CD1c-positive myeloid dendritic cell (primary cell): ENCODE measurements around the gene CNOT4.
"Not testable (repeated sequence)": the region's sequence is repeated elsewhere in the genome, so short reads cannot be mapped to it uniquely, and the experiment has no call there.

Source experiments
- DNase-seq: peaks from one replicate; pipeline ENCODE4 v3.0.0-alpha.2; 2016; ENCODE audit errors: extremely low spot score

The CNOT4 gene

GRCh38 chr7:135365721-135366120 lies 144.2 kb downstream of the CNOT4 start:
- no peak for DNase-seq

- DNase-seq = no peak
Observed at GRCh38 chr7:135364206-135364605, 145.7 kb downstream of the CNOT4 start.

- no peak for DNase-seq
Observed at GRCh38 chr7:135362871-135363270, 147.0 kb downstream of the CNOT4 start.

GRCh38 chr7:135361788-135362187 lies 148.1 kb downstream of the CNOT4 start:
- no peak for DNase-seq

- no peak for DNase-seq
Observed at GRCh38 chr7:135359615-135360014, 150.3 kb downstream of the CNOT4 start.

GRCh38 chr7:135355377-135356048 lies 154.4 kb downstream of the CNOT4 start:
- DNase-seq = no peak

GRCh38 chr7:135353832-135354231 lies 156.1 kb downstream of the CNOT4 start:
- DNase-seq = no peak

- no peak for DNase-seq
Observed at GRCh38 chr7:135352285-135352684, 157.6 kb downstream of the CNOT4 start.

GRCh38 chr7:135351070-135351469 lies 158.8 kb downstream of the CNOT4 start:
- DNase-seq = not testable (repeated sequence)

GRCh38 chr7:135349746-135350145 lies 160.2 kb downstream of the CNOT4 start:
- DNase-seq = no peak

GRCh38 chr7:135348493-135348892 lies 161.4 kb downstream of the CNOT4 start:
- no peak for DNase-seq

- DNase-seq = no peak
Observed at GRCh38 chr7:135343361-135343760, 166.5 kb downstream of the CNOT4 start.

GRCh38 chr7:135342887-135343286 lies 167.0 kb downstream of the CNOT4 start:
- DNase-seq = no peak

GRCh38 chr7:135341049-135341448 lies 168.9 kb downstream of the CNOT4 start:
- no peak for DNase-seq

- DNase-seq = no peak
Observed at GRCh38 chr7:135337977-135338550, 171.8 kb downstream of the CNOT4 start.

- no peak for DNase-seq
Observed at GRCh38 chr7:135337506-135337905, 172.4 kb downstream of the CNOT4 start.

GRCh38 chr7:135335628-135336139 lies 174.2 kb downstream of the CNOT4 start:
- DNase-seq = peak; percentile 1

GRCh38 chr7:135334830-135335543 lies 174.9 kb downstream of the CNOT4 start:
- DNase-seq = no peak

GRCh38 chr7:135333946-135334345 lies 176.0 kb downstream of the CNOT4 start:
- DNase-seq = no peak

GRCh38 chr7:135333200-135333599 lies 176.7 kb downstream of the CNOT4 start:
- DNase-seq = no peak

GRCh38 chr7:135330088-135330487 lies 179.8 kb downstream of the CNOT4 start:
- no peak for DNase-seq

- no peak for DNase-seq
Observed at GRCh38 chr7:135328526-135328925, 181.4 kb downstream of the CNOT4 start.

- no peak for DNase-seq
Observed at GRCh38 chr7:135328053-135328452, 181.8 kb downstream of the CNOT4 start.
